Esophagus muscularis mucosa (tissue), 4 donors: ENCODE data around the gene C4orf50.

Source experiments
- EP300 ChIP-seq: sonication (generic); formaldehyde crosslinking; IDR thresholded peaks from one replicate; pipeline ENCODE4 v1.6.1; 2017; ENCODE audit warnings: antibody characterized with exemption
- POLR2A ChIP-seq: fragments of 450-650 bp; IDR thresholded peaks from one replicate; pipeline ENCODE4 v1.6.1; 2017; ENCODE audit warnings: antibody characterized with exemption, moderate library complexity, mild to moderate bottlenecking, low read depth
- POLR2AphosphoS5 ChIP-seq, 2 donors: sonication (generic); formaldehyde crosslinking; IDR thresholded peaks; one replicate each; pipeline ENCODE4 v1.6.1; 2017; ENCODE audit warnings: antibody characterized with exemption in 2 of 2
- TF ChIP-seq, protein P1 (sequence below), 3 experiments: fragments of 200-600 bp in 2 of 3; fragments of 450-650 bp in 1 of 3; sonication (generic) in 2 of 3; IDR thresholded peaks; one replicate each; pipeline ENCODE4 v1.5.1; 2017 to 2019; ENCODE audit warnings: antibody characterized with exemption in 3 of 3, mild to moderate bottlenecking in 2 of 3, moderate library complexity in 1 of 3

DNA sequence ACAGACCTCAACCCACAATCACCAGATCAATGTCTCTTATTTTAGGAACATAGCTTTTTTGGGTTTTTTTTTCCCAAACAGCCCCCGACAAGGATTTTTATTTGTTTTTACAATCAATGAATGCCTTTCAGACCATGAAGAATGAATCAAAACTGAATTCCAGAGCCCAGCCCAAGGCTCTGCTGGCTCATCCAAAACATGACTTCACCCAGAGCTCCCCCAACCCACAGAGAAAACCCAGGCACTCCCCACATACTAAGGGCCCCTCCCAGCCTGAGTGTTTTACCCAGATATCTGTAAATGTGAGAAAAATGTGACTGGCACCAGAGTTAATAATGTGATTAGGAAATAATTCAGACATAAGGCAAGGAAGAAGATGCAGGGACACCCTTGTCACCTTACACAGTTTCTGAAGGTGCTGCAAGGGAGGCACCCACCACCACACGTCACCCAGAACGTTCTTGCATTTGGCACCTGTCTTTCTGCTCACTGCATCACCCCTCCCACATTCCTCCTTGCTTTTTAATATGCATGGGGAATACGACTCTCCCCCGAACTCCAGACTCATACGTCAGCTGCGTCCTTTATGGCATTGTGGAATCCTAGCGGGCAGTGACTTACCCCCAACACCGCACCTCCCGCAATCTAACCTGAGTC is 47.8 kb upstream of the C4orf50 start:
- TF ChIP-seq EP300 = no peak
- TF ChIP-seq, protein P1, sequence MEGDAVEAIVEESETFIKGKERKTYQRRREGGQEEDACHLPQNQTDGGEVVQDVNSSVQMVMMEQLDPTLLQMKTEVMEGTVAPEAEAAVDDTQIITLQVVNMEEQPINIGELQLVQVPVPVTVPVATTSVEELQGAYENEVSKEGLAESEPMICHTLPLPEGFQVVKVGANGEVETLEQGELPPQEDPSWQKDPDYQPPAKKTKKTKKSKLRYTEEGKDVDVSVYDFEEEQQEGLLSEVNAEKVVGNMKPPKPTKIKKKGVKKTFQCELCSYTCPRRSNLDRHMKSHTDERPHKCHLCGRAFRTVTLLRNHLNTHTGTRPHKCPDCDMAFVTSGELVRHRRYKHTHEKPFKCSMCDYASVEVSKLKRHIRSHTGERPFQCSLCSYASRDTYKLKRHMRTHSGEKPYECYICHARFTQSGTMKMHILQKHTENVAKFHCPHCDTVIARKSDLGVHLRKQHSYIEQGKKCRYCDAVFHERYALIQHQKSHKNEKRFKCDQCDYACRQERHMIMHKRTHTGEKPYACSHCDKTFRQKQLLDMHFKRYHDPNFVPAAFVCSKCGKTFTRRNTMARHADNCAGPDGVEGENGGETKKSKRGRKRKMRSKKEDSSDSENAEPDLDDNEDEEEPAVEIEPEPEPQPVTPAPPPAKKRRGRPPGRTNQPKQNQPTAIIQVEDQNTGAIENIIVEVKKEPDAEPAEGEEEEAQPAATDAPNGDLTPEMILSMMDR (IDR thresholded peaks at IDR 0.05) = no peak
- TF ChIP-seq POLR2A = no peak
- no peak for TF ChIP-seq POLR2AphosphoS5 (IDR thresholded peaks at IDR 0.05)
